Erythroblast (primary cell): Measurements from ENCODE around the gene CTU1.

ENCODE experiments used
- DNase-seq, 2 experiments: peaks; one replicate each; lab custom pipeline; 2025; lab: John Stamatoyannopoulos, UW
- GATA1 ChIP-seq: IDR thresholded peaks from 2 replicates; pipeline ENCODE4 v1.6.1; 2011; ENCODE audit warnings: low read depth, mild to moderate bottlenecking, control low read depth, low read length, moderate library complexity
- POLR2A ChIP-seq: IDR thresholded peaks from 2 replicates; pipeline ENCODE4 v1.6.1; 2011; ENCODE audit warnings: mild to moderate bottlenecking, low read length

CTU1 gene

GRCh38 chr19:51124729-51125128 lies 16.5 kb upstream of the CTU1 start, which contains the start of gene SIGLEC9:
SIGLEC9 (plus strand) TSS chr19:51124906; CDS start chr19:51124975, 69 bp downstream.
- no peak for DNase-seq

GRCh38 chr19:51124216-51124615 lies 16.0 kb upstream of the CTU1 start:
- no peak for DNase-seq
- TF ChIP-seq GATA1, result no peak
- TF ChIP-seq POLR2A, result no peak

More at GRCh38 chr19:51124729-51125128, 16.5 kb upstream of the CTU1 start, which contains the start of gene SIGLEC9:
- TF ChIP-seq POLR2A, result no peak
- no peak for TF ChIP-seq GATA1

- TF ChIP-seq POLR2A (no peak), GATA1 (no peak)
- DNase-seq, result no peak
Observed at GRCh38 chr19:51123802-51124201, 15.6 kb upstream of the CTU1 start.

- no peak for DNase-seq
- no peak for TF ChIP-seq POLR2A
- TF ChIP-seq GATA1, result no peak
Observed at GRCh38 chr19:51123381-51123800, 15.2 kb upstream of the CTU1 start.

- TF ChIP-seq GATA1 (no peak), POLR2A (no peak)
- DNase-seq, result no peak
Observed at GRCh38 chr19:51122112-51122981, 14.1 kb upstream of the CTU1 start.

- no peak for DNase-seq
- TF ChIP-seq GATA1, result no peak
Observed at GRCh38 chr19:51121257-51121656, 13.0 kb upstream of the CTU1 start.

- DNase-seq, result no peak
- TF ChIP-seq POLR2A, result no peak
- TF ChIP-seq GATA1, result no peak
Observed at GRCh38 chr19:51120160-51120559, 12.0 kb upstream of the CTU1 start.

GRCh38 chr19:51119611-51120010 lies 11.4 kb upstream of the CTU1 start:
- no peak for DNase-seq
- TF ChIP-seq GATA1, result no peak
- TF ChIP-seq POLR2A, result no peak

GRCh38 chr19:51119101-51119500 lies 10.9 kb upstream of the CTU1 start:
- TF ChIP-seq POLR2A (no peak), GATA1 (no peak)
- DNase-seq, result no peak

GRCh38 chr19:51116736-51117286 lies 8.6 kb upstream of the CTU1 start:
- no peak for DNase-seq
- TF ChIP-seq POLR2A (no peak), GATA1 (no peak)

GRCh38 chr19:51114087-51114729 lies 6.0 kb upstream of the CTU1 start:
- no peak for DNase-seq
- TF ChIP-seq POLR2A (no peak), GATA1 (no peak)

GRCh38 chr19:51111606-51112005 lies 3.4 kb upstream of the CTU1 start:
- DNase-seq, result no peak
- TF ChIP-seq GATA1 (no peak), POLR2A (no peak)

- DNase-seq, result no peak
- no peak for TF ChIP-seq GATA1
- TF ChIP-seq POLR2A, result no peak
Observed at GRCh38 chr19:51110666-51110971, 2.4 kb upstream of the CTU1 start.

GRCh38 chr19:51108805-51109146 lies 567 bp upstream of the CTU1 start:
- DNase-seq, result no peak
- TF ChIP-seq GATA1 (no peak), POLR2A (no peak)
